Astrocyte of the cerebellum (primary cell): Measurements from ENCODE around the gene POU1F1.

Experiments used
- DNase-seq: peaks from one replicate; pipeline ENCODE4 v3.0.0-alpha.2; 2011; ENCODE audit warnings: low read depth
- H3K4me3 ChIP-seq: 2 replicates; pipeline ENCODE4 v1.5.1; 2011; ENCODE audit warnings: mild to moderate bottlenecking, low read depth, low read length, moderate library complexity
- CTCF ChIP-seq: IDR thresholded peaks from 2 replicates; pipeline ENCODE4 v1.5.1; 2012; ENCODE audit warnings: low read length, low read depth, moderate library complexity, mild to moderate bottlenecking; ENCODE audit errors: missing control alignments
- in situ Hi-C: cut with HindIII; loops from 2 replicates; pipeline ENCODE4 v1.10.0; 2017; ENCODE audit warnings: low sequenced_read_pairs

The POU1F1 gene

GRCh38 chr3:87236093-87236492 lies 40.3 kb downstream of the POU1F1 start:
- no peak overlapping the region for H3K4me3 ChIP-seq
- TF ChIP-seq CTCF, result no peak
- in situ Hi-C loops, result no loop called here
- no peak for DNase-seq

- TF ChIP-seq CTCF, result no peak
- no peak overlapping the region for H3K4me3 ChIP-seq
- DNase-seq, result no peak
- in situ Hi-C loops, result no loop called here
Measured at GRCh38 chr3:87233805-87234204, 42.6 kb downstream of the POU1F1 start.

- no peak for TF ChIP-seq CTCF
- H3K4me3 ChIP-seq, result no peak overlapping the region
Measured at GRCh38 chr3:87229113-87229512, 47.3 kb downstream of the POU1F1 start.

GRCh38 chr3:87228316-87228715 lies 48.1 kb downstream of the POU1F1 start:
- no peak for DNase-seq
- peak overlapping the region; percentile 95 for H3K4me3 ChIP-seq
- no peak for TF ChIP-seq CTCF
- in situ Hi-C loops, result no loop called here

More at GRCh38 chr3:87229113-87229512, 47.3 kb downstream of the POU1F1 start:
- DNase-seq, result no peak
- in situ Hi-C loops, result no loop called here

GRCh38 chr3:87227835-87228144 lies 48.6 kb downstream of the POU1F1 start:
- peak overlapping the region; percentile 95 for H3K4me3 ChIP-seq
- TF ChIP-seq CTCF, result no peak
- in situ Hi-C loops, result no loop called here
- no peak for DNase-seq

GRCh38 chr3:87227104-87227834 lies 49.1 kb downstream of the POU1F1 start, which contains the start of gene CHMP2B:
CHMP2B (plus strand) TSS chr3:87227309; CDS start chr3:87227523, 214 bp downstream.
- in situ Hi-C loops, result no loop called here
- peak; percentile 80 for DNase-seq
- peak within 1 kb of the TSS; percentile 95 for H3K4me3 ChIP-seq
- TF ChIP-seq CTCF, result no peak
